GM12878 (cell line): ENCODE measurements around the gene EVC. TPM values are rescaled to one million over a fixed set of nuclear protein-coding genes. Genes with fewer than 3 reads are reported as not detected.
A peak's percentile ranks its signal among the peaks of the same experiment; 100 is the strongest.
"Not testable (repeated sequence)": the region's sequence is repeated elsewhere in the genome, so short reads cannot be mapped to it uniquely, and the experiment has no call there.

Source experiments
- ATAC-seq: fragments of 200-7000 bp; cut with Tn5 transposase; 3 replicates; pipeline ENCODE4 v1.9.1; 2020; ENCODE audit warnings: mild to moderate bottlenecking, moderate library complexity
- BruUV-seq: library from RNA; stranded (reverse); fragments of 400-500 nt; replicated peaks from 2 replicates; lab custom pipeline; 2021; lab: Mats Ljungman, UMichigan
- CTCF ChIA-PET: fragments of 300-600 bp; sonication (Branson Sonifier 250); formaldehyde crosslinking; extraction: SDS; loops from one replicate; lab custom pipeline; 2021; ENCODE audit warnings: inconsistent platforms; lab: Yijun Ruan, JAX
- POLR2A ChIA-PET: fragments of 350-600 bp; formaldehyde crosslinking; extraction: SDS; loops from one replicate; lab custom pipeline; 2021; ENCODE audit warnings: inconsistent platforms; lab: Charles Lee
- RAD21 ChIA-PET: fragments of 300-600 bp; sonication (Branson Sonifier 250); formaldehyde crosslinking; loops from one replicate; lab custom pipeline; 2023; ENCODE audit warnings: antibody characterized with exemption; ENCODE audit not compliant: unreplicated experiment; lab: Charles Lee
- SMC1A ChIA-PET: fragments of 300-600 bp; sonication (Branson Sonifier 250); formaldehyde crosslinking; loops from one replicate; lab custom pipeline; 2023; ENCODE audit not compliant: unreplicated experiment, uncharacterized antibody; lab: Charles Lee
- DNase-seq: peaks from one replicate; pipeline ENCODE4 v3.0.0-alpha.2; 2011; ENCODE audit warnings: low read depth, low spot score
- FAIRE-seq: peaks from 3 replicates; lab custom pipeline; 2011; peaks lifted over from hg19 to GRCh38; lab: Jason Lieb, UNC
- H2AFZ ChIP-seq: 2 replicates; pipeline ENCODE4 v1.6.0; 2011; ENCODE audit warnings: low read depth, low read length, control low read depth; ENCODE audit not compliant: control insufficient read depth
- H3K27ac ChIP-seq: 2 replicates; pipeline ENCODE4 v1.5.1; 2011; ENCODE audit warnings: control low read depth; ENCODE audit not compliant: control insufficient read depth, insufficient read depth
- H3K27me3 ChIP-seq, 2 experiments: replicated peaks in 1 of 2; 2 replicates each; pipeline versions ENCODE4 v1.6.0 to v1.6.1; 2011; ENCODE audit warnings: low read length in 1 of 2; ENCODE audit not compliant: control insufficient read depth in 2 of 2, insufficient read depth in 2 of 2
- H3K36me3 ChIP-seq, 2 experiments: 2 replicates each; pipeline ENCODE4 v1.5.1; 2011; ENCODE audit warnings: low read length in 1 of 2; ENCODE audit not compliant: control insufficient read depth in 2 of 2, insufficient read depth in 2 of 2
- H3K4me1 ChIP-seq: 2 replicates; pipeline ENCODE4 v1.6.1; 2011; ENCODE audit warnings: mild to moderate bottlenecking, low read length, moderate library complexity, mixed read lengths; ENCODE audit not compliant: control insufficient read depth, insufficient read depth
- H3K4me2 ChIP-seq: 2 replicates; pipeline ENCODE4 v1.6.0; 2011; ENCODE audit warnings: control low read depth; ENCODE audit not compliant: control insufficient read depth, insufficient read depth
- H3K4me3 ChIP-seq: fragments of 200-600 bp; sonication (generic); 2 replicates; pipeline ENCODE4 v1.5.1; 2016
- H3K79me2 ChIP-seq: 2 replicates; pipeline ENCODE4 v1.6.0; 2011; ENCODE audit warnings: low read length; ENCODE audit not compliant: control insufficient read depth, insufficient read depth
- H3K9ac ChIP-seq: 2 replicates; pipeline ENCODE4 v1.8.0; 2011; ENCODE audit warnings: low read length, control low read depth, mixed read lengths; ENCODE audit not compliant: control insufficient read depth, insufficient read depth
- H3K9me3 ChIP-seq: replicated peaks from 3 replicates; pipeline ENCODE4 v1.5.1; 2011; ENCODE audit warnings: mild to moderate bottlenecking, low read length; ENCODE audit not compliant: control insufficient read depth, insufficient read depth
- H4K20me1 ChIP-seq: 2 replicates; pipeline ENCODE4 v1.6.0; 2011; ENCODE audit not compliant: control insufficient read depth, insufficient read depth
- CBX3 ChIP-seq: fragments of 200-600 bp; sonication (generic); IDR thresholded peaks from 2 replicates; pipeline ENCODE4 v1.6.1; 2016; ENCODE audit warnings: low read depth, borderline replicate concordance
- STAT1 ChIP-seq: fragments of 450-650 bp; conservative IDR thresholded peaks from 2 replicates; pipeline ENCODE4 v1.6.1; 2014; ENCODE audit warnings: antibody characterized with exemption, mild to moderate bottlenecking
- ZNF384 ChIP-seq: IDR thresholded peaks from 2 replicates; pipeline ENCODE4 v1.6.1; 2012; ENCODE audit warnings: low read depth, mild to moderate bottlenecking, low read length, improper control_type of control experiment, borderline replicate concordance
- WGBS: methylation state at CpG from one replicate; pipeline ENCODE4 v1.1.6; 2016; ENCODE audit warnings: low lambda C conversion rate; ENCODE audit not compliant: insufficient replicate concordance, insufficient coverage; ENCODE audit errors: missing lambda C conversion rate; 5-methylcytosine and 5-hydroxymethylcytosine counted together
- in situ Hi-C: fragments of 300-500 bp; cut with MboI; formaldehyde crosslinking; loops from 9 replicates; pipeline ENCODE4 v1.14.3; 2018; ENCODE audit warnings: mixed read lengths
- intact Hi-C: fragments of 100-400 bp; cut with micrococcal nuclease; formaldehyde crosslinking; loops from one replicate; pipeline ENCODE4 v1.14.2; 2022; ENCODE audit not compliant: unreplicated experiment
- polyA plus RNA-seq, 11 experiments: library from polyadenylated mRNA; depleted of rRNA in 4 of 11; unstranded in 6 of 11; stranded (reverse) in 5 of 11; fragments of >200 nt; fragmentation: Nextera tagmentation in 4 of 11; fragmentation: Illumina TruSeq in 1 of 11; extraction: Ambion mirVana in 4 of 11; extraction: Trizol in 1 of 11; gene quantifications; 1 replicate in 1 of 11; 2 replicates in 10 of 11; pipeline versions ENCODE4 v1.2.1 to v1.2.3, GENCODE V29; 2011 to 2016; ENCODE audit warnings: inconsistent platforms in 2 of 11, missing spikeins in 2 of 11, low read depth in 1 of 11
- total RNA-seq, 4 experiments: library from RNA; depleted of rRNA in 3 of 4; stranded (reverse); fragments of >200 nt in 3 of 4; fragmentation: Illumina TruSeq in 1 of 4; extraction: Trizol in 1 of 4; gene quantifications; 2 replicates each; pipeline versions ENCODE4 v1.2.1 to v1.2.3, GENCODE V29; 2013 to 2021

The EVC gene
- total and polyA plus RNA-seq, 10 of the 15 experiments (the other 5 are each of a cell fraction or from before 2014, with no cell fraction given): 0.87 to 55.9 (median 15.6) TPM

GRCh38 chr4:5810770-5811430 is 99.9 kb downstream of the EVC start:
- Histone ChIP-seq H3K79me2 (no peaks in the 10 kb centered on the region), H3K4me3 (no peak overlapping the region), H3K4me1 (no peaks in the 10 kb centered on the region), H3K27me3 (no peaks in the 10 kb centered on the region), H4K20me1 (no peaks in the 10 kb centered on the region), H3K4me2 (no peak overlapping the region), H3K9me3 (no peaks in the 10 kb centered on the region; the same call in 2 of the 3 replicates), H3K9ac (no peak overlapping the region), H3K27ac (no peak overlapping the region), H2AFZ (no peak overlapping the region), H3K36me3 (no peaks in the 10 kb centered on the region; a peak in 2 of 4 replicates)
- ChIA-PET CTCF (no interaction called here), SMC1A (no interaction called here), POLR2A (no interaction called here), RAD21 (no interaction called here)
- DNase-seq (no peak), FAIRE-seq (no peak), ATAC-seq (no peak)
- TF ChIP-seq CBX3 (no peak), STAT1 (no peak), ZNF384 (no peak)
- WGBS: 20% methylated on average over 12 of the region's 12 CpGs
- in situ Hi-C loops: loop anchor here (10.0 kb wide), 3 partner anchors 406 to 1326 kb away; no protein-coding TSS in a partner anchor
- intact Hi-C loops: no loop called here
- TSS peak; percentile 51 for BruUV-seq

GRCh38 chr4:5812057-5812456 is 101.1 kb downstream of the EVC start:
- FAIRE-seq, POLR2A ChIA-PET, H3K9ac ChIP-seq, H3K27me3 ChIP-seq, BruUV-seq, H4K20me1 ChIP-seq, H3K27ac ChIP-seq, DNase-seq, H3K79me2 ChIP-seq, H3K9me3 ChIP-seq, ATAC-seq, H2AFZ ChIP-seq, H3K36me3 ChIP-seq, H3K4me3 ChIP-seq, H3K4me2 ChIP-seq, H3K4me1 ChIP-seq: not testable (repeated sequence)
- ChIA-PET SMC1A (interaction anchor here (0.6 kb wide), 1 partner anchor 346 kb away, joined by 3 read pairs; no protein-coding TSS in a partner anchor), RAD21 (interaction anchor here (1.4 kb wide), 1 partner anchor 160 kb away, joined by 3 read pairs; no protein-coding TSS in a partner anchor), CTCF (interaction anchor here (1.2 to 1.9 kb wide), 7 partner anchors 8 to 414 kb away, joined by 3 to 9 read pairs (median 3); no protein-coding TSS in a partner anchor)
- 16% methylated on average over 5 of the region's 5 CpGs for WGBS
- in situ Hi-C loops (loop anchor here (10.0 kb wide), 3 partner anchors 407 to 1327 kb away; no protein-coding TSS in a partner anchor), intact Hi-C loops (loop anchor here (2.0 kb wide), 1 partner anchor 411 kb away; no protein-coding TSS in a partner anchor)
